VCaP (cell line): Measurements from ENCODE around the gene LPA.
"Not testable (repeated sequence)": the region's sequence is repeated elsewhere in the genome, so short reads cannot be mapped to it uniquely, and the experiment has no call there.

Experiments used
- H3K27ac ChIP-seq: fragments of 450-650 bp; 2 replicates; pipeline ENCODE4 v1.5.1; 2017
- CTCF ChIP-seq: fragments of 450-650 bp; conservative IDR thresholded peaks from 2 replicates; pipeline ENCODE4 v1.5.1; 2017; ENCODE audit warnings: mild to moderate bottlenecking, moderate library complexity

LPA gene

GRCh38 chr6:160586374-160586773, 77.7 kb downstream of the LPA start:
- no peak for TF ChIP-seq CTCF

DNA sequence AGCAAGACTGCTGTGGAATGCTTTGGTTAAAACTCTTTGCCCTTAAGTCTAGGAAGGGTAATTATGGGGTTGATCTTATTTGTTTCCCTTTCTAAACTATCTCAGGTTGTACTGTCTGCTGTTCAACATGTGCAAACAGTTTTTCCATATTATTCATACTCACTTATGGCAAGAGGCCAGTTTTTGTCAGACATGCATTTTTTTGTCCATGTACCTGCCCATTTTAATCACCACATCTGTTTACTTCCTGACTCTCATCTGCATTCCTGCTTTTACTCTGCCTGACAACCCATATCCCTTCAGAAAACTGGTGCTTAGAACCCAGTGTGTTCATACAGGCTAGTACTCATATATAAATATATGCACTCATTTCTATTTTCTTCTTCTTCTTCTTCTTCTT, 80.3 kb downstream of the LPA start:
- H3K27ac ChIP-seq, result no peak overlapping the region
- no peak for TF ChIP-seq CTCF

More at GRCh38 chr6:160586374-160586773, 77.7 kb downstream of the LPA start:
- H3K27ac ChIP-seq, result no peak overlapping the region

- no peak for TF ChIP-seq CTCF
- H3K27ac ChIP-seq, result no peak overlapping the region
Observed at GRCh38 chr6:160581406-160581805, 82.7 kb downstream of the LPA start.

GRCh38 chr6:160578515-160578914, 85.6 kb downstream of the LPA start:
- H3K27ac ChIP-seq, result not testable (repeated sequence)

DNA sequence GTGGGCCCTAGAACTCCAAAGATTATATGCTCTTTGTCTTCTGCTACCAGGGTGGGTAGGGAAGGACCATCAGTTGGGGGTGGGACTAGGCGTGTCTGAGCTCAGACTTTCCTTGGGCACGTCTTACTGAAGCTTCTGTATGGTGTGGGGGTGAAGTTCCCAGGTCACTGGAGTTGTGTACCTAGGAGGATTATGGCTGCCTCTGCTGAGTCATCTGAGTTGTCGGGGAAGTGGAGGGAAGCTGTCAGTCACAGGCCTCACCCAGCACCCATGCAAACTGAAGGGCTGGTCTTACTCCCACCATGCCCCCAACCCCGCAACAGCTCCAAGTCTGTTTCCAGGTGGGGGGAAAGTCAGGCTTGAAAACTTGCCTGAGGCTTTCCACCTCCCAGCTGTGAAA, 90.1 kb downstream of the LPA start:
- no peak for TF ChIP-seq CTCF
- H3K27ac ChIP-seq, result no peak overlapping the region

DNA sequence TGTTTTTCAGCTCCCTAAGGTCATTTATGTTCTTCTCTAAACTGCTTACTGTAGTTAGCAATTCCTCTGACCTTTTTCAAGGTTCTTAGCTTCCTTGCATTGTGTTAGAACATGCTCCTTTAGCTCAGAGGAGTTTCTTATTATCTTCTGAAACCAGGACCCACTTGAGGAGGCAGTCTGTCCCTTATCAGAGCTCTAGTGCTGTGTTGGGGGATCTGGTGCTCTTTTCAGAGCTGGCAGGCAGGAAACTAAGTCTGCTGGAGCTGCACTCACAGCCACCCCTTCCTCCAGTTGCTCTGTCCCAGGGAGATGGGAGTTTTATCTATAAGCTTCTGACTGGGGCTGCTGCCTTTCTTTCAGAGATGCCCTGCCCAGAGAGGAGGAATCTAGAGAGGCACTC, 92.9 kb downstream of the LPA start:
- not testable (repeated sequence) for H3K27ac ChIP-seq

DNA sequence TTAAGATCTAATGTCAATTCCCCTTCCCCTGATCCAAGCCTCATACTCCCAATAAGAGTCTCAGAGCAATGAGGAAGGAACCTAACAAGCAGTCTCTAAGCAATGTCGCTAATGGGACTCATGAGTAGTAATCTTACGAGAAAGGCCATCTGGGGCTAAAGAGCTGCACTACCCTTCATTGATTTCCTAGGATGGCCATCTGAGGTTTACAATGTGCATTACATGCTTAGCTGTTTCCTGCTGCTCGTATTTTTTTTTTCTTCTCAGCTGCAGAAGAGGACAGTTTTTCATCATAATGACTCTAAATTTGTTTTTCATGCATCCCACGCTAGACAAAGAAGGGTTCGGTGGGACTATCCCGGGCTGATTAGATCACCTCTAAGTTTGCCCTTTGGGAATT, 119.3 kb downstream of the LPA start:
- no peak for TF ChIP-seq CTCF
- H3K27ac ChIP-seq, result no peak overlapping the region

GRCh38 chr6:160535270-160535669, 128.8 kb downstream of the LPA start:
- no peak for TF ChIP-seq CTCF
- no peak overlapping the region for H3K27ac ChIP-seq

DNA sequence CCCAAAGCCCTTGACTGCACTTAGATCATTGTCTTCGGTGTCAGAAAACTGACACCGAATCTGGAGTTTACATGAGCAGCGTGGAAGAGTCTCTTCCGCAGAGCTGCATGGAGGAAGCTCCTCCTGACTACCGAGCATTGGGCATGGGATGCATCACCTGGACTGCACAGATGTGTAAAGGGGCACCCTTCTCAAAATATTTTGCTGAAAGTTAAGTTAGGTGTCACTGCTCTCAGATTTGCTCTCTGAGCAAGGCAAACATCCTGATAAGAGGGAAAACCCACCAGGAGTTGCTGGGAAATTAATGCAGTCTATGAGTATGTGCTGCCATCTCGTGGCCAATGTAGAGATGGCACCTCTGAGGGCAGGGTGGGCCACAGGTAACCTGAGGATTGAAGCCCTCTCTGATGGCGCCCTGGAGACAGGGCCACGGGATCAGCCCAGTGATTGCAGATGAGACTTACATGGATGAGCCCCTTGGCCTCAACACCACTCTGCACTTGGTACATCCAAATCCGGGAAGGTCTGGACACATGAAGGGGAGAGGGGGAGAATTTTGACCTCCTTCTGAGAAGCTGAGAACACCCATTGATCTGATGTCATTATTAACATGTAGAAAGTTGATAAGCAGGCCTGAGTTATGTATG, 129.9 kb downstream of the LPA start:
- no peak overlapping the region for H3K27ac ChIP-seq
- peak; percentile 92 for TF ChIP-seq CTCF
